HG03066 (cell line): Measurements from ENCODE around the gene MYO1C.
A peak's percentile ranks its signal among the peaks of the same experiment; 100 is the strongest.
"Not testable (repeated sequence)": the region's sequence is repeated elsewhere in the genome, so short reads cannot be mapped to it uniquely, and the experiment has no call there.

ENCODE experiments used
- ATAC-seq: cut with Tn5 transposase; IDR thresholded peaks from one replicate; pipeline ENCODE4 v1.9.1; 2021; ENCODE audit warnings: low read depth; ENCODE audit not compliant: unreplicated experiment

The MYO1C gene

DNA sequence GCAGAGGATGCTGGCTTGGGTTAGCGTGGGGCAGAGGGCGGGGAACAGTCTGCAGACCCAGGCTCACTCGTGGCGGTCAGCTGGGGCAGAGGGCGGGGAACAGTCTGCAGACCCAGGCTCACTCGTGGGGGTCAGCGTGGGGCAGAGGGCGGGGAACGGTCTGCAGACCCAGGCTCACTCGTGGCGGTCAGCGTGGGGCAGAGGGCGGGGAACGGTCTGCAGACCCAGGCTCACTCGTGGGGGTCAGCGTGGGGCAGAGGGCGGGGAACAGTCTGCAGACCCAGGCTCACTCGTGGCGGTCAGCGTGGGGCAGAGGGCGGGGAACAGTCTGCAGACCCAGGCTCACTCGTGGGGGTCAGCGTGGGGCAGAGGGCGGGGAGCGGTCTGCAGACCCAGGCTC is 16.2 kb upstream of the MYO1C start:
- ATAC-seq, result not testable (repeated sequence)

DNA sequence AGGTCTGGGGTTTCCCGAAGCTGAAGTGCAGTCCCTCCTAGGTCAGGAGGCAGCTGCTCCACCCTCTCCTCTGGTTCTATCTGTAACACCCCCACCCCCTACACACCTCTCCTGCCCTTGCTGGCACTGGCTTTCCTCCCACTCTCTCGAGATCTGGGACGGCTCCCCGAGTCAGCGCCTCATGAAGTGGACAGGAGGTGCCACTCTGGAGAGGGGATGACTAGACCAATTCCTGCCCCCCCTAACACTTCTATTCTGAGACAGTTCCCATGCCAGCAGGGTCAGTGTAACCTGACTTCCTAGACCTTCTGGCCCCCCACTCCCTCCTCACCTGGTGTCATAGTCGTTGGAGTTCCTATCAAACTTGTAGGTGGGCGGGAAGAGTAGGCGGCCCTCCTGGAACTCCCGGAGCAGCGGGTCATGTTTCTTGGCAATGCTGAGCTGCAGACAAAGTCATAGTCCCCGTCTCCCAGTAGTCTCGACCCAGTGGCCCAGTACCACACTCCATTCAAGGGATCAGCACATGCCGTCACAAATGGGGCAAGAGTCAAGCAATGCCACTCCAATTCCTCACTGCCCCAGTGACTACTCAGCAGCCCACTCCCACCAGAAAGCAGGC is 14.3 kb upstream of the MYO1C start:
- no peak for ATAC-seq

DNA sequence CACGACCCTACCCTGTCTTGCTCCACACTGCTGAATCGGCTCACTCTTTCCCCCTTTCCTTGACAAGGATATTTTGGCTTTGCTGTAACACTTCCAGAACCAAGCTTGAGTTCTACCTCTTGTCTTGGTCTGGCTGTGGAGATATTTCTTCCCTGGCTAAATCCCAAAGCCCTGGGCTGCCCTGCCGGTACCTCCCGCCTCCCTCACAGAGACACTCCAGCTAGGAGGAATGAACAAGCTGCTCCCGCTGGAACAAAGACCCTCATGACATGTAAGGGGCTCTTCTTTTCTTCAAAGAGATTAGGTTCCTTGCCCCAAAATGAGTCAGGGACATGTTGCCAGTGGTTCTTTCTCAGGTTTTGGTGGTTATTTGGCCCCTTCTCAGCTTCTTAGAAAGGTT is 13.1 kb upstream of the MYO1C start:
- ATAC-seq, result no peak

DNA sequence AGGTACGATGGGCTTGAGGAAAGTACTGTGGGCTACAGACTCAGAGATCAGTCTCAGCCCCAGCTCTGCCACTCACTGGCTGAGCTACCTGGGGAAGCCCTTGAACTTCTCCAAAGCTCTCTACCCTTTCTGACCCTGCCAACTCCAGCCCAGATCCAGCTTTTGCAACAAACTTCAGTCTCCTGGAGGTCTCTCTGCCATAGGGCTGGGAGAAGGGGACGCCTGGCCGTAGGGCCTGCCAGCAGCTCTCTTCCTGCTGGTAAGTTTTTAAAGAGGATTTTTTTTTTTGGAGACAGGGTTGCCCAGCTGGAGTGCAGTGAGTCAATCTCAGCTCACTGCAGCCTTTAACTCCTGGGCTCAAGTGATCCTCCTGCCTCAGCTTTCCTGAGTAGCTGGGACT is 12.4 kb upstream of the MYO1C start:
- no peak for ATAC-seq

DNA sequence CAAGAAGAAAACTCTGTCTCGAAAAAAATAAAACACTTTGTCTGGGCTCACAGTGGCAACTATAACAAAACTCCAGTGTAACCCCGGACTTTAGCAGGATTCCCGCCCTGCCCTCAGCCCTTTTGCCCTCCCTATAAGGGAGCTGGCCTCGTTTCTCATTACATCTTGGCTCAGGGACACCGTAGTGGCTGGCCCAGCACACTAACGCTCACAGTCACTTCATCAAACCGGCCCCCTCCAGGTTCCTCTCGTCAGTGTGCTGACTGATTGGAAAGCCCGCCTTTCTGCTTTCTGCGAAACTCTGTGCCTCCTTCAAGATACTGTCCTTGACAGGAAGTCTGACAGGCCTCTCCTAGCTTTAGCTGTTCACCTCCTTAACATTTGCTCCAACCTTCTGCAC is 11.2 kb upstream of the MYO1C start:
- ATAC-seq, result no peak

DNA sequence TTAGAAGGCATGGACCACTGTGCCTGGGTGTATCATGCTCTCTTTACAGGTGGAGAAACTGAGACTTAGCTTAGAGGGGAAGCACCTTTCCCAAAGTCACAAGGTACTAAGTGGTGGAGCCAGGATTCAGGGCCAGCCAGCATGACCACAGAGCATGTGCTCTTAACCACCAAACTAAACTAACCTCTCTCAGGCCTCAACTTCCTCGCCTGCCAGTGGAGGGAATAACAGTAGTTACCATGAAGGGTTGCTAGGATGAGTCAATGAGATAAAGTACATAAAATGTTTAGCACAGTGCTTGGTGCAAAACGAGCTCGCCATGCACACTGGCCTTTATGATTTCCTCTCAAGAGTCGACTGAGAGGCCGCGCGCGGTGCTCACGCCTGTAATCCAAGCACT is 6.4 kb upstream of the MYO1C start:
- no peak for ATAC-seq

DNA sequence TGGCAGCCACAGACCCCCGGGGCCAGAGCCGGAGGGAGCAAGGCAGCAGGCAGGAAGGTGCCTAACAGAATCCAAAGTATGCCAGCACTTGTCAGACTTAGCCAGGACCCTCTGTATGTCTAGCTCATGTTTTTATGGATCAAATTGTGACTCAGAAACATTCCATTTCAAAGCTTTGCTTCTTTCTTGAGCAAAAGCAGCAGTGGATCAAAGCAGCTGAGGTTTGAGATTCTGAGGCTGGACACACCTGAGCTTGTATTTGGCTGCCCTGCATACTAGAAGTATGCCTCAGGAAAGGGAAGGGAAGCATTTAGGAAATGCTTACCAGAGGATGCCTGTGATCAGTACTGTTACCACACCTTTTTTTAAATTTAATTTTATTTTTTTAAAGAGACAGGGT is 5.7 kb upstream of the MYO1C start:
- no peak for ATAC-seq

DNA sequence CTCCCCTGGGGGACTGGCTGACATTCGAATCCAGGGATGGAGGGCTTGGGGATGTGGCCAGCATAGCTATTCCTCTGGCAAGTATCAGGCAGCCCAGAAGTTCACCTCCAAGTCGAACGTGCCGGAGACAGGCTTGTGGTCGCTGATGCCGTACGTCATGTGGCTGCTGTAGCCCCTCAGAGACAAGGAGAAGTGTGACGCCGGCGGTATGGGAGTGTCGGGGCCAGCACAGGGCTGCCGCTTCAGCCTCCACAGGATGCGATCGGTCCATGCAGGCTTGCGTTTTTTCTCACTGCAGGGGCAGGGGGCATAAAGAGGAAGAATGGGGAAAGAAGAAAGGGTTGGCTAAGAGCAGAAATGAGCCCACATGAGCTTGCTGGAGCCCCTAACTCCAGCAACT is 5.3 kb upstream of the MYO1C start:
- no peak for ATAC-seq

DNA sequence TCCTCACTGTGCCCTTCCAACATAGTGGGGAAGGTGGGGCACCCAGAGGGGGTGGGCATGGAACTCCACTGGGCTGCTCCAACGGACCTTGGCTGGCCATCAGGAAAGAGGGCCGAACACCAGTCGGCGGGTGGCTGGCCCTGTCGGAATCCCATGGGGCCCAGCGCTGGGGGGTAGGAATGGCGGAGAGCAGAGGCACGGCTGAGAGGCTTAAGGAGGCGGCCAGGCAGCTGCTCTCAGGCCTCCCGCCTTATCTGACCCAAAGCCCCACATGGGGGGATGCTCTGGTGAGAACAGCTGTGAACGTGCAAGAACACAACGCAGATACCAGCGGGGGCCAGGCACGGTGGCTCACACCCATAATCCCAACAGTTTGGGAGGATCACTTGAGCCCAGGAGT is 4.4 kb upstream of the MYO1C start:
- ATAC-seq, result no peak

DNA sequence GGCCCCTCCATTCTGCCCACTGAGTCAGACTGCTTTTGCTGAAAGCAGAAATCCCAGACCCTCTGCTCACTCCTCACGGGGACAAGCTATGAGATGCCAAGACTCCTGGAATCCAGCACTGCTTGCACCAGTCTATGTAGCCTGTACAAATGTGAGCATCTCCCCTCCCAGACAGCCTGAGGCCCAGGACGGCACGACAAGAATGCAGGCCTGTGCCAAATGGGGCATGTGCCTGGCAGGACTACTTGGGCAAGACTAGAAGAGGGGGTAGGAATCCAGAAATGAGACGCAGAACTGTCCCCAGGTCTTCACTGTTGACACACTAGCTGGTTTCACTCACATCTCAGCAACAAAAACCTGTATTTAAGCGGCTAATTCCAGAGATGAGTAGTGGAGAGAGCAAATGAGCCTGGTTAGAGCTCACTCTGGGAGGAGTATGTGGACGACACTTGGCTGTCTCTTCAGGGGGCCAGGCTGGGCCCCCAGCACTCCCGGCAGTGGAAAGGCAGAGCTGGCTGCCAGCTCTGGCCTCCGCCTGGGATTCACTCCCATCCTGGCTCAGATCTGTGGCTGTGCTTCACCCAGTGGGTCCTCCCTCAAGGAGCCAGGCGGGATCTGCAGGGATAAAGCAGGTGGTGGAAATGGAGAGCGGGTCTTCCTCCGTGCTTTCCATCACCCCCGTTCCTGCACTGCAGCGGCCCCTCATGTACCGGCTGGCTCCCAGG is 2.9 kb upstream of the MYO1C start:
- ATAC-seq, result no peak

DNA sequence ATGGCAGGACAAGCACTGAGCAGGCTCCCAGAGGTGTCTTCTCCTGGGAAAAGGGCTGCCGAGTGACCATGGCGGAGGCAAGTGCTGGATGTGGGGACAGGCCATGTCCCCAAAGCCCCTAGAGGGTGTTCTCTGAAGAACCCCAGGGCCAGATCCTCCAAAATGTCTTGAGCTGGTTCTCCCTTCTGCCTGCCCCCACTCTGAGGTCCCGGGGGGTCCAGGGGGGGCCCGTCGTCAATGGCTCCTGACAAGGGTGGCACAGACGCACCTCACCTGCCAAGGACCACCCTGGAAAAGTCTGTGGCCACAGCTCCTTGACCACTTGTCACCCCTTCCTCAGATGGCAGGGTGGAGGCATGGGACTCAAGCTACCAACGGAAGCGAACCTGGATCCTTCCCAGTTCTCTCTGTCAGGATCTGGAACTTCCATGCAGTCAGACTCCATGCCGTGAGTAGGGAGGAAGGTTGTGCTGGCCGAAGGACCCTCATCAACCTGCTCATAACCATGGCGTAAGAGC is 2.3 kb upstream of the MYO1C start:
- no peak for ATAC-seq

DNA sequence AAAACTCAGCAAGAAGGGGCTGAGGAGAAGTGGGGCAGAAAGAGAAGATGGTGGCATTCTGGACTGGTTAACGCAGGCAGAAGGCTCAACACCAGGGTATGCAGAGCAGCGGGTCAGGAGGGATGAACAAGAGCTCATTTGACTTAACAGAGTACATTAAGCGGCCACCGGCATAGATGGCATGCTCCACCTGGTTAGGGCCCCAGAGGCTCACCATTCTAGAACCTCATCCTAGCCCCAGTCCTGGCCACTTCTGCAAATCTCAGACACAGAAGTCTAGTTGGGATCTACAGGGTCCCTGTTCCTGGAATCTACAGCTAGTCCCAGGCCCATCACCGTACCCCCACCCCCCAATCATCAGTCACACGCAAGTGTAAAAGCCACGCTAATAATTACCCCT is 1.7 kb upstream of the MYO1C start:
- no peak for ATAC-seq

DNA sequence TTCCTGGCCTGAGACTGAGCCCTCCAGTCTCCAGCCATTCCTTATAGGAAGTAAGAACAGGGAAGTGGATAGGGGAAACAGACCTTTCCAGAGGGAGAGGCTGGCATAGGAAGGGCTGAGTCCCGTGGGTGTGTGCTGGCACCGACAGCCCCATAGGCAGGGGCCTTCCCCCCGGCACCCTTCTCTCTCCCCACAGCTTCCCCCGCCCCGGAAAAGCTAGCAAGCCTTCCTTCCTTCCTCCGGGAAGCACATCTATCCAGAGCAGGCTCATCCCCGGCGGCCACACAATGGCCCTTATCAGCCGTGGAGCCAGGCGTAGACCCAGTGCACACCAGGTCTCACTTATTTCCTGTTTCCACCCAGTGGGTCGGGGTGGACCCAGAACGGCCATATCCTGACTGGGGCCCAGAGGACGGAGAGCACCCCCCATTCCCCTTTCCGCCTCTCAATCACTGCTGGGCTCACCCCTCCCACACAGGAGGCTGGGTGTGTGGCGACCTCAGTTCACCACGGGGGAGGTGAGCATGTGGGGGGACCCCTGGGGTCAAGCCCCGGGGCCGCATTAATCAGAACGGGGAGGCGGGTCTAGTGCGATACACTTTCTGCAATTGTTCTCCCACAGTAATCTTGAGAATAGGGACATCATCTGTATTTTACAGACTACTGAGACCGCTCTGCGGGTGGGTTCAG is 950 bp upstream of the MYO1C start:
- ATAC-seq, result no peak

DNA sequence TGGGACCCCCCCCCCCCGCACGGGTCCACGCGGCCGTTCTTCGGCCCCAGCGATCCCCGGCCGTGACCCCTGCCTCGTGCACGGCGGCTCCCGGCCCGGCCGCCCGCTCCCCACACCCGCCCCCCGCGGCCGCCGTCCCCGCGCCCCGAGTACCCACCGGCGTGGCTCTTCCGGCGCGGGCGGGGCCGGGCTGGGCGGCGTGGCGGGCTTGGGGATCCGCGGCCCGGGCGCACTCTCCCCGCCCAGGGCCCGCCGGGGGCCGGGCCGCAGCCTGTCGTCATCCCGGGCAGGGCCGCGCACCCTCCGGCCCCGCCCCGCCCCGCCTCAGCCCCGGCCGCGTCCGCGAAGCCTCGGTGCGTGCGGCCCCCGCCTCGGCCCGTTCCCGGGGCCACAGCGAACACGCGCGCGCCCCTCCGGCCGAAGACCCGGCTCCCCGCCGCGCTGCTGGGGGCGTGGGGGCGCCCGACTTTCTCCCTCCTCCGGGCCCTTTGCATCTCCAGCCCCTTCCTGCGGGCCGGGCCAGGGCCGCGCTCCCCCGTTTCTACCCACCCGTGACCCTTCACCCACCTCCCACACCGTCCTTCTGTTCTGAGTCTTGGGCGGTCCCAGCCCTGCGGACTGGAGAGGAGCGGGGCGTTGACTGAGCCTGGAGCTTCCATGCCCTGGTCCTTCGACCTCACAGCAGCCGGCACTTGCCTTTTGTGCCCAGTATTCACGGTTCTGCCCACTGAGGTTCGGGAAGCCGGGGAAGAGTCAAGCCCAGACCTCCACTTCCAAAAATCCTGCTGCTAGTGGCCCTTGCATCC is 840 bp downstream of the MYO1C start:
- ATAC-seq, result no peak

DNA sequence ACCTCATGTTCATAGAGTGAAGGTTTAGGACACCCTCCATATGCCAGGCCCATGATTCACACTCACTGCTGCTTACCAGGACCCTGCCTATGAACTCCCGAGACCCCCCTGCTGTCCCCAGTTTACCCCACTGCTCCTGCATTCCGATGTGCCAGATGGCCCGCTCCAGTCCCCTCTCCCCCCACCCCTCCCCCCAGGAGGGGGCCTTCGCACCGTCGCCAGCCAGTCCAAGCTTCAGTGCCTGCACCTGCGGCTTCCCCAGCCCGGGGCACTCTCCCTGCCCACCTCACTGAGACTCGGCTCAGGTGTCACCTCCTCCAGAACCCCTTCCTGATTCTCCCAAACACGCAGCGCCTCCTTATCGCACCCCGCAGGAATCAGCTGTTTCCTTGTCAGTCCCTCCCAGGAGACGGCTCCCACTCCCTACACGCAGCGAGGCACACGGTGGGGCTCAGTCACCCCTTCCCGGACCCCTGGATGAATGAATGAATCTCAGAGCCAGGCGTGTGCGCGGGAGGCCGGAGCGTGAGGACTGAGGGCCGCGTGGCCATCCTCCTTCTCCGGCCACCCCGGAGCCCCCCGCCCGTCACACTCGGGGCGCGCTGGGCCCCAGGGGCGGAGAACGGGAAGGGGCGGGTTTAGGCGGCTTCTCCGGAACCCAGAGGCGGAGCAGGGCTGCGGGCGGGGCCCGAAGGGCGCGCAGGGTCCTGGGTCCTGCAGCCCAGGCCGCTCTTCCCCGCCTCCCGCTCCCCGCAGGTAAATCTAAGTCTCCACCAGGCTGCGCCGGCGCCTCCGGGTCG is 1.6 kb downstream of the MYO1C start:
- peak; percentile 48 for ATAC-seq

DNA sequence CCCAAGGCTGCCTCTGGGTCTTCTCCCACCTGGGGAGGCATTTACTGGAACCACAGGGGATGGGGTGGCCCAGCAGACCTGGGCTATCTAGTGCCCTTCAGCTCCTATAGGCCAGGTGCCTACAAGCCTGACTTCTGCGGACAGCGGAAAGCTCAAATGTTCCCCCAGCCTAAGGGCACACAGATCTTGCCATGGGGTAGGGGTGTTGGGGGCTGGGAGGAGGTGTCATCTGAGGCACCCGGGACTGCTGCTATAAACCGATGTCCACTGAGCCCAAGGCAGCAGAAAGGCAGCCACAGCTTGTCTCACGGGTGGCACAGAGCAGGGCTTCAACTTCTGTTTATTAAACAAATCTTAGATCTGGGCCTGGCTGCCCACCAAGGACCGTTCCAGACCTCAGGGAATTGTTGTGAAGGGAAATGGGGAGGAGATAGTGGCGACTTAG is 3.6 kb downstream of the MYO1C start:
- no peak for ATAC-seq

DNA sequence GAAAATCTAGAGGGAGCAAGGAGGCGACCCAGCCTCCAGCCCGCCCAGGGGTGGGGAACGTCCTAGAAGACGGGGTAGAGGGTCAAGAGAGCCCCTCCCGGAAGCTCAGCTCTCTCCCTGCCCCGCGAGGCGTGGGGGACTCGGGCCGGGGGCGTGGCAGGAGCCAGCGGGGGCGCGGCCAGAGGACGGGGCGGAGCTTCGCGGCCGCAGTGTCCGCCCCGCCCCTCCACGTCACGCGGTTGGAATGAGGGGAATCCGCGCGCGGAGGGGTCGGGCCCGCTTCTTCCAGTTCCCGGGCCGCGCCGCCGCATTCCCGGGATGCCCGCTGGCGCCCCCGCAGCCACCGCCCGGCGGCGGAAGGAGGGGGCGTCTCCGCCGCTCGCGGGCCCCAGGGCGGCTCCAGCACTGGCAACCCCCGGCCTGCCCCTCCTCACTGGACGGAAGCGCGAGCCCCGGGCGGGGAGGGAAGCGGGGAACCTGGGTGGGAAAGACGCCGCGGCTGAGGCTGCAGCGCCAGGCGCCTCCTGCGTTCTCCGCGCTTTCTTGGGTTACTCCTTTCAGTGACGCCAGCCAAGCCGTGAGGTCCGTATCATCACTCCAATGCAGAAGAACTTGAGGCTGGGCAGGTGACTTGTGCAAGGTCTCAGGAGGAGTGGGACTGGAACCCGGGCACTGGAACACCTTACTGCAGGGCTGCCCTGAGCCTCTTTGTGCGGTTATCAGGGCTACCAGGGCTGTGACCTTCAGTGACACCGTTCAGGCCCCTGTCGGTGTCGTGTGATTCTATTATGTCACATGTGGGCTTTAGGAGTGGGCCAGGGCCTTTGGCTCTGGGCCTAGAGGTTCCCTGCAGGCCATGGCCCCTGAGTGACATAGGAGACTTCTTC is 4.3 kb downstream of the MYO1C start:
- no peak for ATAC-seq

DNA sequence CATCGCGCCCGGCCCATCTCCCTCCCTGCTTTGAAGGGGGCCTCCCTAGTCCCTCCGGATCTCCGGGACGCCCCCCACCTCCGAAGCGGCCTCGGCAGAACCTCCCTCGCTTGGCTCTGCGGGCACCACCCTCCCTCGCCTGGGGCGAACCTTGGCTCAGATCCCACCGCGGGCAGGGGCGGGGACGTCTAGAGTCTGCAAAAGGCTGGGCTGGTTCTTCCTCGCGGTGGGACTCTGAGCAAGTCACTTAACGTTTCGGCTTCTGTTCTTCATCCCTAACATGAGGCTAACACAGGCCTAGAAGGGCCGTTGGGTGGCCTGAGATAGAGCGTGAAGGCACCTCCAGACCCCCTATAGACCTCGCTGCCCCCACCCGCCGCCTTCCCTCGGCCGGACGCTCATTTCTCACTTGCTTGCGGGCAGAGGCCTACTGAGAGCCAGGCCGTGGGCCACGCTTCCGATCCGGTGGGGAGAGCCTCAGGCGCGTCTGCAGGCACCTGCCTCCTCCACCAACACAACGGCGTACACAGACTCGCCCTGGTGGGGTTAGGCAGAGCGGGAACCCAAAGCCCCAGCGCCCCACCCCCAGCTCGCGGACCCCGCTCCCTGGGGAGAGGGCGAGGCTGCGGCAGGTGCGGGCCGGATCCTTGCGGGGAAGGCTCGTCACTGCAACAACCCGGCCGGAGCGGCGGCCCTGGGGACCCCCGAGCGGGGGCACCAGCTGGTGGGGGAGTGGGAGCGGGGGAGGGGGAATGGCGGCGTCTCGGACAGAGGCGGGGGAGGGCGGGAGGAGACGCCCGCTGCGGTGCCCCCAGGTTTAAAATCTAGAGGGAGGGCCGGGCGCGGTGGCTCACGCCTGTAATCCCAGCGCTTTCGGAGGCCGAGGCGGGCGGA is 5.4 kb downstream of the MYO1C start:
- no peak for ATAC-seq
